ENCODE measurements around the gene RMND1. TPM values are rescaled to one million over a fixed set of nuclear protein-coding genes. Genes with fewer than 3 reads are reported as not detected.

RMND1 gene
- total and polyA plus RNA-seq, 2 of the 13 experiments (the other 11 are each of a cell fraction or from before 2014, with no cell fraction given): 34.0 to 72.5 TPM

GRCh38 chr6:151493161-151493803 is 41.4 kb upstream of the RMND1 start (continued):
- TF ChIP-seq ZNF543 (CRISPR knock-in tag; IDR thresholded peaks at IDR 0.05): no peak
- TF ChIP-seq MLLT10 (CRISPR knock-in tag; IDR thresholded peaks at IDR 0.05): no peak
- no peak for TF ChIP-seq ZNF850 (CRISPR knock-in tag; conservative IDR thresholded peaks at IDR 0.05)
- 0 out of 2 replicates have a peak, but pooled peaks have one; percentile 11 for TF ChIP-seq ZNF614 (CRISPR knock-in tag; IDR thresholded peaks at IDR 0.05; ENCODE audit: borderline replicate concordance)
- no peak for TF ChIP-seq SRSF1 (optimal IDR thresholded peaks at IDR 0.05; ENCODE audit: low read depth, low read length)
- no peak for TF ChIP-seq DDIT3 (CRISPR knock-in tag; IDR thresholded peaks at IDR 0.05)
- no peak for TF ChIP-seq DPF2 (CRISPR knock-in tag; IDR thresholded peaks at IDR 0.05; ENCODE audit: borderline replicate concordance, low read depth)
- no peak for TF ChIP-seq ZFP62 (CRISPR knock-in tag; IDR thresholded peaks at IDR 0.05)
- no peak for TF ChIP-seq GZF1 (CRISPR knock-in tag; IDR thresholded peaks at IDR 0.05)
- TF ChIP-seq ZNF101 (CRISPR knock-in tag; IDR thresholded peaks at IDR 0.05; ENCODE audit: borderline replicate concordance, low read depth): no peak
- no peak for TF ChIP-seq ZNF556 (CRISPR knock-in tag; IDR thresholded peaks at IDR 0.05; ENCODE audit: borderline replicate concordance)
- no peak for TF ChIP-seq SMAD9 (CRISPR knock-in tag; IDR thresholded peaks at IDR 0.05)
- TF ChIP-seq, protein P1, sequence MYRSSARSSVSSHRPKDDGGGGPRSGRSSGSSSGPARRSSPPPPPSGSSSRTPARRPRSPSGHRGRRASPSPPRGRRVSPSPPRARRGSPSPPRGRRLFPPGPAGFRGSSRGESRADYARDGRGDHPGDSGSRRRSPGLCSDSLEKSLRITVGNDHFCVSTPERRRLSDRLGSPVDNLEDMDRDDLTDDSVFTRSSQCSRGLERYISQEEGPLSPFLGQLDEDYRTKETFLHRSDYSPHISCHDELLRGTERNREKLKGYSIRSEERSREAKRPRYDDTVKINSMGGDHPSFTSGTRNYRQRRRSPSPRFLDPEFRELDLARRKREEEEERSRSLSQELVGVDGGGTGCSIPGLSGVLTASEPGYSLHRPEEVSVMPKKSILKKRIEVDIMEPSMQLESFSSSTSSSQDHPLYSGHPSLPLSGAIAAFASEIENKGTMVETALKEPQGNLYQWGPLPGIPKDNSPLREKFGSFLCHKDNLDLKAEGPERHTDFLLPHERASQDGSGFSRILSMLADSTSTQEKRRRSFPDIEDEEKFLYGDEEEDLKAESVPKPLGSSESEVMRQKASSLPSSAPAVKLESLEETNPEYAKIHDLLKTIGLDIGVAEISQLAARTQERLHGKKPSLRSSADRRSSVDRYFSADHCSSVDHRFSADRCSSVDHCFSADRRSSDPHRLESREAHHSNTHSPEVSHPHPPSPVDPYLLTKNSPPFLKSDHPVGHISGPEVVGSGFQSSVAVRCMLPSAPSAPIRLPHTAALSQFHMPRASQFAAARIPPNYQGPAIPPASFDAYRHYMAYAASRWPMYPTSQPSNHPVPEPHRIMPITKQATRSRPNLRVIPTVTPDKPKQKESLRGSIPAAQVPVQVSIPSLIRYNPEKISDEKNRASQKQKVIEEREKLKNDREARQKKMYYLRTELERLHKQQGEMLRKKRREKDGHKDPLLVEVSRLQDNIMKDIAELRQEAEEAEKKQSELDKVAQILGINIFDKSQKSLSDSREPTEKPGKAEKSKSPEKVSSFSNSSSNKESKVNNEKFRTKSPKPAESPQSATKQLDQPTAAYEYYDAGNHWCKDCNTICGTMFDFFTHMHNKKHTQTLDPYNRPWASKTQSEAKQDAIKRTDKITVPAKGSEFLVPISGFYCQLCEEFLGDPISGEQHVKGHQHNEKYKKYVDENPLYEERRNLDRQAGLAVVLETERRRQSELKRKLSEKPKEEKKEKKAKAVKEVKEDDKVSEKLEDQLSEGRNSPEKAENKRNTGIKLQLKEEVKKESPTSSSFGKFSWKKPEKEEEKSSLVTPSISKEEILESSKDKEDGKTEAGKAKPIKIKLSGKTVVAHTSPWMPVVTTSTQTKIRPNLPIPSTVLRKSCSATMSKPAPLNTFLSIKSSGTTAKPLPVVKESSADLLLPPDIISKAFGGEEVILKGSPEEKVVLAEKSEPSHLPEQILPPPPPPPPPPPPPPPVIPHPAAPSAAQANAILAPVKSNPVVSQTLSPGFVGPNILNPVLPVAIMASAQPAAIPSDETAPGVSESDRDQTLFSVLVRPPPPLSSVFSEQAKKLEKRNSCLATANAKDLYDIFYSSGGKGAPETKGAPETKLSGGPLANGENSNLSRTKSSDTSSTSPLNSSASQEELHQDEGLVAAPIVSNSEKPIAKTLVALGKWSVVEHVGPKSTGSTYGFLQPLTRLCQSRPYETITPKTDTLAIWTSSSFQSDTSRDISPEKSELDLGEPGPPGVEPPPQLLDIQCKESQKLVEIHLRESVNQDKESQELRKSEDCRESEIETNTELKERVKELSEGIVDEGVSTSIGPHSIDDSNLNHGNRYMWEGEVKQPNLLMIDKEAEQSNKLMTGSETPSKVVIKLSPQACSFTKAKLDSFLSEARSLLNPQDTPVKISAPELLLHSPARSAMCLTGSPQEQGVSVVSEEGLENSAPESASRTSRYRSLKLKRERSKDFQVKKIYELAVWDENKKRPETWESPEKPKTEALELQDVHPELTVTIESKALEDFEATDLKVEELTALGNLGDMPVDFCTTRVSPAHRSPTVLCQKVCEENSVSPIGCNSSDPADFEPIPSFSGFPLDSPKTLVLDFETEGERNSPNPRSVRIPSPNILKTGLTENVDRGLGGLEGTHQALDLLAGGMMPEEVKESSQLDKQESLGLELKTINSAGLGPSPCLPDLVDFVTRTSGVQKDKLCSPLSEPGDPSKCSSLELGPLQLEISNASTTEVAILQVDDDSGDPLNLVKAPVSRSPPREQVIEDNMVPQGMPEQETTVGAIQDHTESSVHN (CRISPR knock-in tag; IDR thresholded peaks at IDR 0.05): no peak
- no peak for TF ChIP-seq LCORL (IDR thresholded peaks at IDR 0.05)
- no peak for TF ChIP-seq LCORL (CRISPR knock-in tag; IDR thresholded peaks at IDR 0.05)
- 0 out of 2 replicates have a peak, but pooled peaks have one; percentile 24 for TF ChIP-seq ZFYVE20 (CRISPR knock-in tag; IDR thresholded peaks at IDR 0.05; ENCODE audit: borderline replicate concordance, low read depth)
- peak; percentile 17; the same call in 1 of the 2 replicates for TF ChIP-seq MAFF (IDR thresholded peaks at IDR 0.05; ENCODE audit: low read depth, low read length)
- no peak for TF ChIP-seq BATF2 (CRISPR knock-in tag; IDR thresholded peaks at IDR 0.05)

All from HepG2 (cell line).